ENCODE data around the gene ADGRD2. TPM values are rescaled to one million over a fixed set of nuclear protein-coding genes. Genes with fewer than 3 reads are reported as not detected.

The ADGRD2 gene
- total RNA-seq, 1 experiment from 2014 or later, result not detected

DNA sequence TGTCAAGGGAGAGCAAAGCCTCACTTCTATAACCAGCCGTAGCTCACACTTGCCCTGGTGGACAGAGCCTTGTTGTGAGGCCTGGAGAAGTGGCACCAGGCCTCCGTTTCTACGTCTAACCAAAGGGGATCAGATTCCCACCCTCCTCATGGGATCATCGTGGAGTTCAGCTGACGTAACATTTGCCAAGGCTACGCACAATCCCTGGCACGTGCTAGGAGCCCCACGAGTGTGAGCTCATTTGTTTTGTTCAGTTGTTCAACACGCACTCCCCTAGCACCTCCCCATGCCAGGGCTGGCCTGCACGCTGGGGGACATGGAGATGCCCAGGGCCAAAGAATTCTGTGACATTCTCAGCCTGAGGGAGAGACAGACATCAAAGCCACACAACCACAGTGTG lies 23.1 kb downstream of the ADGRD2 start:
- DNase-seq (ENCODE audit: low read depth, low spot score) (no peak), ATAC-seq (no peak)
- Histone ChIP-seq H3K36me3 (ENCODE audit: control insufficient read depth, insufficient read depth, low read length) (no peaks in the 10 kb centered on the region), H3K4me3 (ENCODE audit: low read depth in 2 of 2, low read length in 2 of 2) (no peak overlapping the region), H3K4me1 (ENCODE audit: control insufficient read depth, insufficient read depth, low read length) (peaks cover 6% of the 10 kb centered on the region; the same call in 1 of the 2 replicates), H3K9me3 (ENCODE audit: control insufficient read depth, insufficient read depth, low read depth, low read length) (no peaks in the 10 kb centered on the region), H3K27ac (ENCODE audit: low read length) (no peak overlapping the region), H3K27me3 (ENCODE audit: control insufficient read depth, insufficient read depth, low read length) (no peaks in the 10 kb centered on the region)
- no peak for TF ChIP-seq SIN3A (IDR thresholded peaks at IDR 0.05; ENCODE audit: borderline replicate concordance, insufficient read depth, low read depth, low read length)
- no peak for TF ChIP-seq POLR2AphosphoS5 (IDR thresholded peaks at IDR 0.05; ENCODE audit: low read depth, low read length)
- TF ChIP-seq CTCF (IDR thresholded peaks at IDR 0.05), result no peak
- TF ChIP-seq, protein P1, sequence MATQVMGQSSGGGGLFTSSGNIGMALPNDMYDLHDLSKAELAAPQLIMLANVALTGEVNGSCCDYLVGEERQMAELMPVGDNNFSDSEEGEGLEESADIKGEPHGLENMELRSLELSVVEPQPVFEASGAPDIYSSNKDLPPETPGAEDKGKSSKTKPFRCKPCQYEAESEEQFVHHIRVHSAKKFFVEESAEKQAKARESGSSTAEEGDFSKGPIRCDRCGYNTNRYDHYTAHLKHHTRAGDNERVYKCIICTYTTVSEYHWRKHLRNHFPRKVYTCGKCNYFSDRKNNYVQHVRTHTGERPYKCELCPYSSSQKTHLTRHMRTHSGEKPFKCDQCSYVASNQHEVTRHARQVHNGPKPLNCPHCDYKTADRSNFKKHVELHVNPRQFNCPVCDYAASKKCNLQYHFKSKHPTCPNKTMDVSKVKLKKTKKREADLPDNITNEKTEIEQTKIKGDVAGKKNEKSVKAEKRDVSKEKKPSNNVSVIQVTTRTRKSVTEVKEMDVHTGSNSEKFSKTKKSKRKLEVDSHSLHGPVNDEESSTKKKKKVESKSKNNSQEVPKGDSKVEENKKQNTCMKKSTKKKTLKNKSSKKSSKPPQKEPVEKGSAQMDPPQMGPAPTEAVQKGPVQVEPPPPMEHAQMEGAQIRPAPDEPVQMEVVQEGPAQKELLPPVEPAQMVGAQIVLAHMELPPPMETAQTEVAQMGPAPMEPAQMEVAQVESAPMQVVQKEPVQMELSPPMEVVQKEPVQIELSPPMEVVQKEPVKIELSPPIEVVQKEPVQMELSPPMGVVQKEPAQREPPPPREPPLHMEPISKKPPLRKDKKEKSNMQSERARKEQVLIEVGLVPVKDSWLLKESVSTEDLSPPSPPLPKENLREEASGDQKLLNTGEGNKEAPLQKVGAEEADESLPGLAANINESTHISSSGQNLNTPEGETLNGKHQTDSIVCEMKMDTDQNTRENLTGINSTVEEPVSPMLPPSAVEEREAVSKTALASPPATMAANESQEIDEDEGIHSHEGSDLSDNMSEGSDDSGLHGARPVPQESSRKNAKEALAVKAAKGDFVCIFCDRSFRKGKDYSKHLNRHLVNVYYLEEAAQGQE (IDR thresholded peaks at IDR 0.05; ENCODE audit: insufficient read depth in 1 of 2, low read depth in 2 of 2, low read length in 1 of 2), result no peak
- no peak for TF ChIP-seq TCF7L2 (IDR thresholded peaks at IDR 0.05; ENCODE audit: low read depth, low read length)
- no TSS peak for BruUV-seq (replicated peaks)
- ChIA-PET POLR2A (no interaction called here), CTCF (no interaction called here)
- in situ Hi-C loops (cut with HindIII; ENCODE audit: low pct_unique_long_range_greater_than_20kb, low sequenced_read_pairs), result no loop called here
- intact Hi-C loops (cut with micrococcal nuclease; ENCODE audit: unreplicated experiment), result no loop called here

- no peak for ATAC-seq
- ChIA-PET CTCF (no interaction called here), POLR2A (no interaction called here)
- no peak for TF ChIP-seq CTCF (IDR thresholded peaks at IDR 0.05)
- TF ChIP-seq, protein P1 (IDR thresholded peaks at IDR 0.05; ENCODE audit: insufficient read depth in 1 of 2, low read depth in 2 of 2, low read length in 1 of 2), result no peak
- TF ChIP-seq SIN3A (IDR thresholded peaks at IDR 0.05; ENCODE audit: borderline replicate concordance, insufficient read depth, low read depth, low read length), result no peak
- in situ Hi-C loops (cut with HindIII; ENCODE audit: low pct_unique_long_range_greater_than_20kb, low sequenced_read_pairs), result no loop called here
- intact Hi-C loops (cut with micrococcal nuclease; ENCODE audit: unreplicated experiment), result no loop called here
- Histone ChIP-seq H3K27me3 (ENCODE audit: control insufficient read depth, insufficient read depth, low read length) (no peaks in the 10 kb centered on the region), H3K27ac (ENCODE audit: low read length) (no peak overlapping the region), H3K4me3 (ENCODE audit: low read depth in 2 of 2, low read length in 2 of 2) (no peak overlapping the region), H3K9me3 (ENCODE audit: control insufficient read depth, insufficient read depth, low read depth, low read length) (no peaks in the 10 kb centered on the region), H3K4me1 (ENCODE audit: control insufficient read depth, insufficient read depth, low read length) (peaks cover 8% of the 10 kb centered on the region; the same call in 1 of the 2 replicates), H3K36me3 (ENCODE audit: control insufficient read depth, insufficient read depth, low read length) (no peaks in the 10 kb centered on the region)
- no peak for DNase-seq (ENCODE audit: low read depth, low spot score)
- no TSS peak for BruUV-seq (replicated peaks)
These were observed 23.9 kb downstream of the ADGRD2 start for GRCh38 chr9:124474151-124474550.

All from Panc1 (cell line).